ENCODE measurements around the gene YIF1A. TPM values are rescaled to one million over a fixed set of nuclear protein-coding genes. Genes with fewer than 3 reads are reported as not detected.
"Not testable (repeated sequence)": the region's sequence is repeated elsewhere in the genome, so short reads cannot be mapped to it uniquely, and the experiment has no call there.

The YIF1A gene
- total RNA-seq, 3 donors from 2014 or later = 154 to 170 (median 159) TPM

- DNase-seq = no peak
- Mint-ChIP-seq H3K27me3 (ENCODE audit: low read depth) (no peaks in the 10 kb centered on the region), H3K36me3 (ENCODE audit: insufficient read depth) (no peaks in the 10 kb centered on the region), H3K4me3 (no peak overlapping the region), H3K9me3 (no peaks in the 10 kb centered on the region), H3K4me1 (ENCODE audit: low read depth) (peaks cover 28% of the 10 kb centered on the region)
- no peak for ATAC-seq
These were observed 40.3 kb upstream of the YIF1A start for GRCh38 chr11:66329165-66329673.

- no peaks in the 10 kb centered on the region for H3K36me3 Mint-ChIP-seq (ENCODE audit: insufficient read depth)
- H3K4me3 Mint-ChIP-seq = peak overlapping the region; percentile 38
- no peaks in the 10 kb centered on the region for H3K27me3 Mint-ChIP-seq (ENCODE audit: low read depth)
- H3K4me1 Mint-ChIP-seq (ENCODE audit: low read depth) = peaks cover 28% of the 10 kb centered on the region
- peak; percentile 78 for DNase-seq
- peak; percentile 89 to 93 for ATAC-seq
- H3K9me3 Mint-ChIP-seq = no peaks in the 10 kb centered on the region
These were observed 39.6 kb upstream of the YIF1A start for GRCh38 chr11:66328302-66329144.

GRCh38 chr11:66328031-66328301, 39.0 kb upstream of the YIF1A start:
- Mint-ChIP-seq H3K4me3 (no peak overlapping the region), H3K27me3 (ENCODE audit: low read depth) (no peaks in the 10 kb centered on the region)

GRCh38 chr11:66327171-66328030, 38.5 kb upstream of the YIF1A start:
- Mint-ChIP-seq H3K4me3 (no peak overlapping the region), H3K9me3 (no peaks in the 10 kb centered on the region), H3K27me3 (ENCODE audit: low read depth) (no peaks in the 10 kb centered on the region), H3K4me1 (ENCODE audit: low read depth) (peaks cover 28% of the 10 kb centered on the region), H3K36me3 (ENCODE audit: insufficient read depth) (no peaks in the 10 kb centered on the region)
- DNase-seq (no peak), ATAC-seq (no peak)

More at GRCh38 chr11:66328031-66328301, 39.0 kb upstream of the YIF1A start:
- Mint-ChIP-seq H3K36me3 (ENCODE audit: insufficient read depth) (no peaks in the 10 kb centered on the region), H3K4me1 (ENCODE audit: low read depth) (peaks cover 28% of the 10 kb centered on the region), H3K9me3 (no peaks in the 10 kb centered on the region)
- no peak for DNase-seq
- peak; percentile 25 to 32 for ATAC-seq

- Mint-ChIP-seq H3K36me3 (ENCODE audit: insufficient read depth) (no peaks in the 10 kb centered on the region), H3K4me1 (ENCODE audit: low read depth) (peaks cover 28% of the 10 kb centered on the region), H3K27me3 (ENCODE audit: low read depth) (no peaks in the 10 kb centered on the region), H3K9me3 (no peaks in the 10 kb centered on the region), H3K4me3 (no peak overlapping the region)
- ATAC-seq (peak; percentile 18 to 21), DNase-seq (no peak)
These were observed 37.5 kb upstream of the YIF1A start for GRCh38 chr11:66326261-66327111.

GRCh38 chr11:66325263-66325671, 36.3 kb upstream of the YIF1A start:
- no peaks in the 10 kb centered on the region for H3K9me3 Mint-ChIP-seq
- DNase-seq (no peak), ATAC-seq (no peak)
- H3K36me3 Mint-ChIP-seq (ENCODE audit: insufficient read depth) = no peaks in the 10 kb centered on the region
- no peak overlapping the region for H3K4me3 Mint-ChIP-seq
- no peaks in the 10 kb centered on the region for H3K27me3 Mint-ChIP-seq (ENCODE audit: low read depth)
- H3K4me1 Mint-ChIP-seq (ENCODE audit: low read depth) = peaks cover 28% of the 10 kb centered on the region

- Mint-ChIP-seq H3K4me1 (ENCODE audit: low read depth) (peaks cover 32% of the 10 kb centered on the region), H3K9me3 (no peaks in the 10 kb centered on the region), H3K4me3 (no peak overlapping the region), H3K27me3 (ENCODE audit: low read depth) (no peaks in the 10 kb centered on the region), H3K36me3 (ENCODE audit: insufficient read depth) (no peaks in the 10 kb centered on the region)
- DNase-seq = no peak
- ATAC-seq = no peak
These were observed 35.7 kb upstream of the YIF1A start for GRCh38 chr11:66324664-66325063.

- Mint-ChIP-seq H3K4me3 (no peak overlapping the region), H3K4me1 (ENCODE audit: low read depth) (peaks cover 41% of the 10 kb centered on the region), H3K9me3 (no peaks in the 10 kb centered on the region)
These were observed 34.7 kb upstream of the YIF1A start for GRCh38 chr11:66323684-66324083.

GRCh38 chr11:66322732-66323427, 33.9 kb upstream of the YIF1A start:
- peaks cover 2% of the 10 kb centered on the region for H3K27me3 Mint-ChIP-seq (ENCODE audit: low read depth)
- no peaks in the 10 kb centered on the region for H3K36me3 Mint-ChIP-seq (ENCODE audit: insufficient read depth)
- no peaks in the 10 kb centered on the region for H3K9me3 Mint-ChIP-seq
- ATAC-seq = no peak
- H3K4me3 Mint-ChIP-seq = no peak overlapping the region
- no peak for DNase-seq
- peaks cover 41% of the 10 kb centered on the region for H3K4me1 Mint-ChIP-seq (ENCODE audit: low read depth)

More at GRCh38 chr11:66323684-66324083, 34.7 kb upstream of the YIF1A start:
- Mint-ChIP-seq H3K36me3 (ENCODE audit: insufficient read depth) (no peaks in the 10 kb centered on the region), H3K27me3 (ENCODE audit: low read depth) (peaks cover under 1% of the 10 kb centered on the region)
- ATAC-seq = no peak
- DNase-seq = no peak

GRCh38 chr11:66321606-66322005, 32.7 kb upstream of the YIF1A start:
- no peaks in the 10 kb centered on the region for H3K9me3 Mint-ChIP-seq

GRCh38 chr11:66320748-66321147, 31.8 kb upstream of the YIF1A start:
- not testable (repeated sequence) for H3K36me3 Mint-ChIP-seq (ENCODE audit: insufficient read depth); H3K27me3 Mint-ChIP-seq (ENCODE audit: low read depth); DNase-seq; H3K4me3 Mint-ChIP-seq; ATAC-seq; H3K9me3 Mint-ChIP-seq
- H3K4me1 Mint-ChIP-seq (ENCODE audit: low read depth) = peaks cover 37% of the 10 kb centered on the region

More at GRCh38 chr11:66321606-66322005, 32.7 kb upstream of the YIF1A start:
- no peak for ATAC-seq
- H3K27me3 Mint-ChIP-seq (ENCODE audit: low read depth) = peaks cover 2% of the 10 kb centered on the region
- DNase-seq = no peak
- no peak overlapping the region for H3K4me3 Mint-ChIP-seq
- peaks cover 39% of the 10 kb centered on the region for H3K4me1 Mint-ChIP-seq (ENCODE audit: low read depth)
- no peaks in the 10 kb centered on the region for H3K36me3 Mint-ChIP-seq (ENCODE audit: insufficient read depth)

GRCh38 chr11:66320289-66320688, 31.3 kb upstream of the YIF1A start:
- H3K27me3 Mint-ChIP-seq (ENCODE audit: low read depth); H3K36me3 Mint-ChIP-seq (ENCODE audit: insufficient read depth); H3K9me3 Mint-ChIP-seq; DNase-seq; ATAC-seq; H3K4me3 Mint-ChIP-seq: not testable (repeated sequence)
- H3K4me1 Mint-ChIP-seq (ENCODE audit: low read depth) = peaks cover 39% of the 10 kb centered on the region

GRCh38 chr11:66318600-66318970, 29.6 kb upstream of the YIF1A start:
- H3K36me3 Mint-ChIP-seq (ENCODE audit: insufficient read depth) = no peaks in the 10 kb centered on the region
- no peak overlapping the region for H3K4me3 Mint-ChIP-seq
- peaks cover 2% of the 10 kb centered on the region for H3K27me3 Mint-ChIP-seq (ENCODE audit: low read depth)
- ATAC-seq (no peak), DNase-seq (no peak)
- no peaks in the 10 kb centered on the region for H3K9me3 Mint-ChIP-seq
- peaks cover 51% of the 10 kb centered on the region for H3K4me1 Mint-ChIP-seq (ENCODE audit: low read depth)

Data from activated T-cell treated with anti-CD3 and anti-CD28 coated beads, Interleukin-2, amount 50 U/mL, for 4 hours (primary cell).